A549 (cell line): ENCODE results near the gene LNX2. TPM values are rescaled to one million over a fixed set of nuclear protein-coding genes. Genes with fewer than 3 reads are reported as not detected.

Experiments used
- ATAC-seq, 2 experiments: fragments of 200-7000 bp in 1 of 2; fragments of >200 bp in 1 of 2; cut with Nextera tagmentation in 1 of 2; cut with Tn5 transposase in 1 of 2; 3 replicates each; pipeline versions ENCODE4 v1.8.0 to v1.9.1; 2018 to 2020; ENCODE audit warnings: mild to moderate bottlenecking in 1 of 2, moderate library complexity in 1 of 2
- CTCF ChIA-PET: fragments of 300-600 bp; sonication (Branson Sonifier 250); formaldehyde crosslinking; extraction: SDS; loops from one replicate; lab custom pipeline; 2021; ENCODE audit warnings: antibody characterized with exemption, inconsistent platforms; lab: Yijun Ruan, JAX
- POLR2A ChIA-PET: fragments of 350-600 bp; formaldehyde crosslinking; extraction: SDS; loops from one replicate; lab custom pipeline; 2021; ENCODE audit warnings: antibody characterized with exemption, inconsistent platforms; lab: Yijun Ruan, JAX
- DNase-seq, 2 experiments: peaks; one replicate each; pipeline versions ENCODE4 v3.0.0 to v3.0.0-alpha.2; 2011 to 2016; ENCODE audit warnings: low read depth in 1 of 2, low spot score in 1 of 2
- FAIRE-seq: peaks from 2 replicates; lab custom pipeline; 2011; peaks lifted over from hg19 to GRCh38; lab: Jason Lieb, UNC
- H3K27ac ChIP-seq, 2 experiments: fragments of >200 bp; sonication (Bioruptor Twin); formaldehyde crosslinking; 3 replicates each; pipeline ENCODE4 v1.5.1; 2016 to 2017
- H3K4me1 ChIP-seq: fragments of >200 bp; sonication (Bioruptor Twin); formaldehyde crosslinking; 3 replicates; pipeline ENCODE4 v1.6.1; 2016
- H3K4me2 ChIP-seq: fragments of >200 bp; sonication (Bioruptor Twin); formaldehyde crosslinking; 3 replicates; pipeline ENCODE4 v1.6.1; 2016
- H3K4me3 ChIP-seq: fragments of >200 bp; sonication (Bioruptor Twin); formaldehyde crosslinking; 3 replicates; pipeline ENCODE4 v1.5.1; 2016
- H3K9me3 ChIP-seq: fragments of >200 bp; sonication (Bioruptor Twin); formaldehyde crosslinking; 3 replicates; pipeline ENCODE4 v1.6.1; 2016
- EHF ChIP-seq: fragments of 250-450 bp; sonication (Bioruptor Pico); IDR thresholded peaks from 2 replicates; pipeline ENCODE4 v1.5.0; 2020; ENCODE audit warnings: mild to moderate bottlenecking
- KDM1A ChIP-seq: fragments of 200-600 bp; sonication (generic); IDR thresholded peaks from 2 replicates; pipeline ENCODE4 v1.6.1; 2016; ENCODE audit warnings: low read depth, mild to moderate bottlenecking
- RNF2 ChIP-seq: fragments of 200-600 bp; sonication (generic); IDR thresholded peaks from 2 replicates; pipeline ENCODE4 v1.6.1; 2016; ENCODE audit warnings: low read depth, mild to moderate bottlenecking, antibody characterized with exemption, moderate library complexity, borderline replicate concordance
- TFCP2L1 ChIP-seq: fragments of 250-450 bp; sonication (Bioruptor Pico); IDR thresholded peaks from 2 replicates; pipeline ENCODE4 v1.5.0; 2021; ENCODE audit warnings: mild to moderate bottlenecking
- whole genome bisulfite sequencing: methylation state at CpG from one replicate; pipeline ENCODE4 v1.1.6; 2017; ENCODE audit errors: missing lambda C conversion rate; 5-methylcytosine and 5-hydroxymethylcytosine counted together
- polyA plus RNA-seq, 4 experiments: library from polyadenylated mRNA; depleted of rRNA in 3 of 4; stranded (reverse); fragments of >200 nt; fragmentation: RNase III in 1 of 4; extraction: RNeasy Plus Mini Kit Qiagen cat#74134 plus additional on column Dnase treatment in 1 of 4; gene quantifications; 2 replicates in 3 of 4; 3 replicates in 1 of 4; pipeline ENCODE4 v1.2.3, GENCODE V29; 2011 to 2017

The LNX2 gene
- polyA plus RNA-seq, 2 of the 4 experiments (the other 2 are of a cell fraction) = 3.3 to 6.3 TPM

DNA sequence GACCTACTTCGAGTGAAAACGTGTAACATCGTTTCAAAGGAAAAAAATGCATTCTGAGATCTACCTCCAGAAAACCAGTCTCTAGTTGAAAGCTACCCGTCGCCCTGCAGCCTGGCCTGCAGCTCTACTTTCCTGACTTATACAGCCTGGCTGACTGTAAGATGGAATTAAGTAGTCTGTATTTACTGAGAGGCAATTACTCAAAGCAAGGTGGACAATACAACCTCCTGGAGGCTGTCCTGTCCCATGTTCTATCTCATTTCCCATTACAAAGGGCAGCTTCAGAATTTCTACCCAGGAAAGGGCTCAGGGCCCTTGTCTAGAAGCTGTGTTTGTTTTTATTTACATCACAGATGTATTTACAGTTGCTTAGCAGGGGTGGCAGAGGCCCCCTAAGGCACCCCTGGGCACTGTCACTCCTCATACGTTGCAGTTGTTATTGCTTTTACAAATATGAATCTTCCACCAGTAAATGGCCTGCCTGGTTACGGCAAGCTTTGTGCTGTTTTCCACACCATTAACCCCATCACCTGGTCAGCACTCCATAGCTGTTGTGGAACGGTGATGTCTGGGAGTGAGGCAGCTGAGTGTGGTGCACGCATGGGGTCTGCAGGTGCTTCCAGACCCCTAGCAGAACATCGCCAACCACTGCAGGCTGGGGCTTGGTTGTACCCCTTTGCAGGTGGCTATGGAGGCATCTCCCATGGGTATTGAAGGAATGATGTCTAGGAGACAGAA lies 123.6 kb downstream of the LNX2 start:
- H3K4me2 ChIP-seq = no peak overlapping the region
- no peaks in the 10 kb centered on the region for H3K4me1 ChIP-seq
- no peak overlapping the region for H3K4me3 ChIP-seq
- no peak for TF ChIP-seq RNF2
- TF ChIP-seq TFCP2L1 = no peak
- no peak for TF ChIP-seq KDM1A
- H3K9me3 ChIP-seq = no peaks in the 10 kb centered on the region
- 40% methylated on average over 10 of the region's 10 CpGs for WGBS
- DNase-seq (no peak), FAIRE-seq (no peak), ATAC-seq (no peak)
- no peak overlapping the region for H3K27ac ChIP-seq
- ChIA-PET POLR2A (no interaction called here), CTCF (interaction anchor here (0.8 kb wide), 1 partner anchor 135 kb away, joined by 3 read pairs; no protein-coding TSS in a partner anchor)

GRCh38 chr13:27496006-27496405 lies 124.3 kb downstream of the LNX2 start:
- no peak for TF ChIP-seq EHF (CRISPR knock-in tag)
- TF ChIP-seq, all 56 proteins: peak for 0
- no peak for ATAC-seq
- CTCF ChIA-PET = interaction anchor here (0.9 kb wide), 1 partner anchor 130 kb away, joined by 3 read pairs; no protein-coding TSS in a partner anchor
- Histone ChIP-seq H3K4me1 (no peaks in the 10 kb centered on the region), H3K27ac (no peak overlapping the region), H3K4me2 (no peak overlapping the region), H3K9me3 (no peaks in the 10 kb centered on the region), H3K4me3 (no peak overlapping the region)
- no peak for DNase-seq
- FAIRE-seq = no peak
- POLR2A ChIA-PET = no interaction called here
- 38% methylated on average over 4 of the region's 4 CpGs for WGBS

Other genes with a start within 250 kb of the LNX2 start
- 125 and 132 TPM in 2 replicates for gene GTF3A, start 195.9 kb downstream of the LNX2 start, polyA plus RNA-seq (2011; rRNA removed)
- gene GTF3A, start 195.9 kb downstream of the LNX2 start, polyA plus RNA-seq (2017; fragmentation: RNase III; extraction: RNeasy Plus Mini Kit Qiagen cat#74134 plus additional on column Dnase treatment) = 93.1 to 99.6 TPM (median 93.4 TPM) in 3 replicates
- 50.3 and 61.8 TPM in 2 replicates for gene MTIF3, start 170.0 kb downstream of the LNX2 start, polyA plus RNA-seq (2011; rRNA removed)
- gene MTIF3, start 170.0 kb downstream of the LNX2 start, polyA plus RNA-seq (2017; fragmentation: RNase III; extraction: RNeasy Plus Mini Kit Qiagen cat#74134 plus additional on column Dnase treatment) = 31.6 to 32.4 TPM (median 31.7 TPM) in 3 replicates
- gene POLR1D, start 1.4 kb upstream of the LNX2 start, polyA plus RNA-seq (2011; rRNA removed) = 161 and 192 TPM in 2 replicates
- gene POLR1D, start 1.4 kb upstream of the LNX2 start, polyA plus RNA-seq (2017; fragmentation: RNase III; extraction: RNeasy Plus Mini Kit Qiagen cat#74134 plus additional on column Dnase treatment) = 110 to 120 TPM (median 117 TPM) in 3 replicates
- gene GSX1, start 172.0 kb upstream of the LNX2 start, polyA plus RNA-seq (2011; rRNA removed) = not detected in 2 replicates
- not detected in 3 replicates for gene GSX1, start 172.0 kb upstream of the LNX2 start, polyA plus RNA-seq (2017; fragmentation: RNase III; extraction: RNeasy Plus Mini Kit Qiagen cat#74134 plus additional on column Dnase treatment)